H1 (cell line): ENCODE measurements around the gene MTCH1.

Source experiments
- BRCA1 ChIP-seq: IDR thresholded peaks from 2 replicates; pipeline ENCODE4 v1.6.1; 2012; ENCODE audit warnings: low read depth, low read length, improper control_type of control experiment
- CEBPB ChIP-seq: IDR thresholded peaks from 2 replicates; pipeline ENCODE4 v1.6.1; 2012; ENCODE audit warnings: low read depth, low read length
- CREB1 ChIP-seq: IDR thresholded peaks from 2 replicates; pipeline ENCODE4 v1.6.1; 2012; ENCODE audit warnings: inconsistent platforms
- CTCF ChIP-seq, 3 experiments: IDR thresholded peaks; 1 replicate in 2 of 3; 2 replicates in 1 of 3; pipeline versions ENCODE4 v1.5.1 to v1.6.1; 2011; ENCODE audit warnings: low read length in 3 of 3, mild to moderate bottlenecking in 3 of 3, inconsistent platforms in 2 of 3, low read depth in 1 of 3, moderate library complexity in 1 of 3; ENCODE audit not compliant: insufficient read depth in 1 of 3; ENCODE audit errors: control extremely low read depth in 1 of 3
- EGR1 ChIP-seq: IDR thresholded peaks from 2 replicates; pipeline ENCODE4 v1.6.1; 2011; ENCODE audit warnings: low read depth, low read length, borderline replicate concordance
- KDM1A ChIP-seq: fragments of 200-600, 300-600 bp; sonication (generic); IDR thresholded peaks from 2 replicates; pipeline ENCODE4 v1.7.1; 2016; ENCODE audit warnings: mild to moderate bottlenecking, low read length, borderline replicate concordance
- POLR2AphosphoS5 ChIP-seq: IDR thresholded peaks from 2 replicates; pipeline ENCODE4 v1.6.1; 2011; ENCODE audit warnings: low read depth, low read length
- RAD21 ChIP-seq, 2 experiments: IDR thresholded peaks in 1 of 2; conservative IDR thresholded peaks in 1 of 2; 2 replicates each; pipeline ENCODE4 v1.6.1; 2011; ENCODE audit warnings: low read depth in 2 of 2, low read length in 2 of 2, improper control_type of control experiment in 1 of 2, inconsistent platforms in 1 of 2, mild to moderate bottlenecking in 1 of 2, moderate library complexity in 1 of 2

- no peak for TF ChIP-seq CEBPB
- TF ChIP-seq RAD21 (IDR thresholded peaks at IDR 0.05 in 1 of 2, conservative IDR thresholded peaks at IDR 0.05 in 1 of 2; ENCODE audit: low read depth in 2 of 2, low read length in 2 of 2): no peak
- TF ChIP-seq CREB1: no peak
- no peak for TF ChIP-seq CTCF (IDR thresholded peaks at IDR 0.05; ENCODE audit: control extremely low read depth in 1 of 3, insufficient read depth in 1 of 3, low read depth in 1 of 3, low read length in 3 of 3)
- no peak for TF ChIP-seq BRCA1
- TF ChIP-seq KDM1A: no peak
- TF ChIP-seq EGR1: no peak
- no peak for TF ChIP-seq POLR2AphosphoS5
Measured at GRCh38 chr6:36971921-36972673, 13.9 kb downstream of the MTCH1 start.
